Measurements from ENCODE around the gene UBE2O.

The UBE2O gene

GRCh38 chr17:76383546-76384221, 69.3 kb downstream of the UBE2O start:
- H3K9me3 ChIP-seq (ENCODE audit: control insufficient read depth, low read length): no peaks in the 10 kb centered on the region
- H3K36me3 ChIP-seq (ENCODE audit: control insufficient read depth, insufficient read depth, low read length): no peaks in the 10 kb centered on the region
- H3K27ac ChIP-seq (ENCODE audit: insufficient read depth, low read length, poor library complexity, severe bottlenecking): no peak overlapping the region
- DNase-seq: peak in 1 of 3 donors; percentile 13
- H3K27me3 ChIP-seq (replicated peaks; ENCODE audit: control insufficient read depth, insufficient read depth, low read length, poor library complexity, severe bottlenecking): no peaks in the 10 kb centered on the region
- peaks cover 24% of the 10 kb centered on the region for H3K4me1 ChIP-seq (ENCODE audit: control insufficient read depth, insufficient read depth, low read length, poor library complexity, severe bottlenecking)
- peak overlapping the region; percentile 72 for H3K4me3 ChIP-seq (ENCODE audit: insufficient read depth, low read depth, low read length, poor library complexity, severe bottlenecking)

DNA sequence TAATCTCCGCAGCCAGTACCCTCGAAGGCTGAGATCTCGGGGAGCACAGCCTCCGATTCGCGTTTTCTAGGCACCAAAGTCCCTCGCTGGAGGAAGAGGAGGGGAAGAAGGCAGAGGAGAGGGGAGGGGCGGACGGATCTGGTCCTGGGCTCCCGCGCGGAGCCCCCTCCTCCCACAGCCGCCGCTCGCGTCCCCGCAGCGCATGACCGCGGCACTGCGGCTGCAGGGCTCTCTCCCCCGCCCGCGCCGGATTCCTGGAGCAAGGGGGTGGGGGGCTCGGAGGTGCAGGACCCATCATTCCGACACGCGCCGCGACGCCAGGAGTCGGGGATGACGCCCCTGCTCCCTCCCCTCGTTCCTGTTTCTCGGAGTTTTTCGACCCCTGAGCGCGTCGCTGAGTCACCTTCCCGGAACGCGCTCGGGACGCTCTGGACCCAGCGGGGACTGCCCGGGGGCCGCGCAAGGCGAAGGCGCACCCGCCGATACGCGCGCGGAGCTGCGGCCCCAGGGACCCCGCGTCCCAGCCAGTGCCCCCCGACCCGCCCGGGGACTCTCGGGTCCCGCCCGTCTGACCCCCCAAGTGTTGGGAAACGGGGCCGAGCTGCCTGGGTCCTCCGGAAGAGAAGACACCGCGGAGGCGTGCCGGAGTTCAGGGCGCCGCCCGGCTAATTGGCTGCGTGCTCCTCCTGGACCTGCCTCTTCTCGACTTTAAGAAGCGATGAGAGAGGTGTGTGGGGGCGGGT, 70.0 kb downstream of the UBE2O start:
- H3K36me3 ChIP-seq (ENCODE audit: control insufficient read depth, insufficient read depth, low read length): no peaks in the 10 kb centered on the region
- peak in 2 of 3 donors; percentile 17 to 31 for DNase-seq
- H3K27ac ChIP-seq (ENCODE audit: insufficient read depth, low read length, poor library complexity, severe bottlenecking): no peak overlapping the region
- H3K4me3 ChIP-seq (ENCODE audit: insufficient read depth, low read depth, low read length, poor library complexity, severe bottlenecking): peak overlapping the region; percentile 72
- no peaks in the 10 kb centered on the region for H3K9me3 ChIP-seq (ENCODE audit: control insufficient read depth, low read length)
- no peaks in the 10 kb centered on the region for H3K27me3 ChIP-seq (replicated peaks; ENCODE audit: control insufficient read depth, insufficient read depth, low read length, poor library complexity, severe bottlenecking)
- peaks cover 24% of the 10 kb centered on the region for H3K4me1 ChIP-seq (ENCODE audit: control insufficient read depth, insufficient read depth, low read length, poor library complexity, severe bottlenecking)

- no peaks in the 10 kb centered on the region for H3K9me3 ChIP-seq (ENCODE audit: control insufficient read depth, low read length)
- H3K36me3 ChIP-seq (ENCODE audit: control insufficient read depth, insufficient read depth, low read length): no peaks in the 10 kb centered on the region
- H3K27ac ChIP-seq (ENCODE audit: insufficient read depth, low read length, poor library complexity, severe bottlenecking): no peak overlapping the region
- H3K27me3 ChIP-seq (replicated peaks; ENCODE audit: control insufficient read depth, insufficient read depth, low read length, poor library complexity, severe bottlenecking): no peaks in the 10 kb centered on the region
- H3K4me1 ChIP-seq (ENCODE audit: control insufficient read depth, insufficient read depth, low read length, poor library complexity, severe bottlenecking): peaks cover 24% of the 10 kb centered on the region
- H3K4me3 ChIP-seq (ENCODE audit: insufficient read depth, low read depth, low read length, poor library complexity, severe bottlenecking): peak overlapping the region; percentile 72
- DNase-seq: no peak
Measured at GRCh38 chr17:76382351-76382802, 70.6 kb downstream of the UBE2O start.

GRCh38 chr17:76381633-76382350, 71.2 kb downstream of the UBE2O start:
- Histone ChIP-seq H3K27me3 (replicated peaks; ENCODE audit: control insufficient read depth, insufficient read depth, low read length, poor library complexity, severe bottlenecking) (no peaks in the 10 kb centered on the region), H3K27ac (ENCODE audit: insufficient read depth, low read length, poor library complexity, severe bottlenecking) (no peak overlapping the region), H3K36me3 (ENCODE audit: control insufficient read depth, insufficient read depth, low read length) (no peaks in the 10 kb centered on the region), H3K4me1 (ENCODE audit: control insufficient read depth, insufficient read depth, low read length, poor library complexity, severe bottlenecking) (peaks cover 24% of the 10 kb centered on the region), H3K4me3 (ENCODE audit: insufficient read depth, low read depth, low read length, poor library complexity, severe bottlenecking) (no peak overlapping the region), H3K9me3 (ENCODE audit: control insufficient read depth, low read length) (no peaks in the 10 kb centered on the region)
- no peak for DNase-seq

DNA sequence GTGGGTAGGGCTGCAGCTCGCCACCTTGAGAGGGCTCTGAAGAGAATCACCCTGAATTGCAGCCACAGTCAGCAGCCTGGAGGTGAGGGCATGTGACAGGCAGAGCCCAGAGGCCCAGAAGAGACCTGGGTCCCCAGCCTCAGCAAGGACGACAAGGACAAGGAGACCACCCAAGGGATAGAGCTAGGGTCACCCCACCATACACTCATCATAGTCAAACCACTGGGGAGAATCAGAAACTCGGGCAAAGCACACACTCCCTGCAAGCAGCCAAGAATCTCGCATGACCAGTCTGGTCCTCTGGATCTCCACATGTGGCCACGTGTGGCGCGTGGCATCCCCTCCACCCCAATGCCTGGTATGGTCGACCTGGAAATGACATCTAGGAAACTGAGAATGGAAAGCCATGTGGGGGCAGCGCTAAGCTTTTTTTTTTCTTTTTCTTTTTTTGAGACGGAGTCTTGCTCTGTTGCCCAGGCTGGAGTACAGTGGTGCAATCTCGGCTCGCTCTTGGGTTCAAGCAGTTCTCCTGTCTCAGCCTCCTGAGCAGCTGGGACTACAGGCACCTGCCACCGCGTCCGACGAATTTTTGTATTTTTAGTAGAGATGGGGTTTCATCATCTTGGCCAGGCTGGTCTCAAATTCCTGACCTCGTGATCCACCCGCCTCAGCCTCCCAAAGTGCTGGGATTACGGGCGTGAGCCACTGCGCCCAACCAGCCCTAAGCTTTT, 73.1 kb downstream of the UBE2O start:
- Histone ChIP-seq H3K9me3 (ENCODE audit: control insufficient read depth, low read length) (no peaks in the 10 kb centered on the region), H3K27ac (ENCODE audit: insufficient read depth, low read length, poor library complexity, severe bottlenecking) (no peak overlapping the region), H3K36me3 (ENCODE audit: control insufficient read depth, insufficient read depth, low read length) (no peaks in the 10 kb centered on the region), H3K4me1 (ENCODE audit: control insufficient read depth, insufficient read depth, low read length, poor library complexity, severe bottlenecking) (peaks cover 12% of the 10 kb centered on the region), H3K27me3 (replicated peaks; ENCODE audit: control insufficient read depth, insufficient read depth, low read length, poor library complexity, severe bottlenecking) (no peaks in the 10 kb centered on the region), H3K4me3 (ENCODE audit: insufficient read depth, low read depth, low read length, poor library complexity, severe bottlenecking) (no peak overlapping the region)
- no peak for DNase-seq

DNA sequence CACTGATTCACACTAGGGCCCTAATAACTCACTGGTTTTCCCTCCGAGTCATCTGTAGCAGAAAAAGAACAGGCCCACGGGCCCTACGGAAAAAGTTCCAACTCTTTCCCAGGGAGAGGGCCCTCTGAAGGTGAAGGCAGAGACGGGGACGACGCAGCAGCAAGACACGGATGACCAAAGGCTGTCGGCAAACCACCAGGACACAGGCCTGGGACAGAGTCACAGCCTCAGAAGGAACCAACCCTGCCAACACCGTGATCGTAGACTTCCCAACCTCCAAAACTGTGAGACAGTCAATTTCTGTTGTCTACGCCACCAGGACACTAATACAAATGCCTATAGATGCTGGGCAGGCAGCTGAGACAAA, 73.7 kb downstream of the UBE2O start:
- no peak for DNase-seq
- H3K9me3 ChIP-seq (ENCODE audit: control insufficient read depth, low read length): no peaks in the 10 kb centered on the region
- no peaks in the 10 kb centered on the region for H3K36me3 ChIP-seq (ENCODE audit: control insufficient read depth, insufficient read depth, low read length)
- peaks cover 12% of the 10 kb centered on the region for H3K4me1 ChIP-seq (ENCODE audit: control insufficient read depth, insufficient read depth, low read length, poor library complexity, severe bottlenecking)
- H3K4me3 ChIP-seq (ENCODE audit: insufficient read depth, low read depth, low read length, poor library complexity, severe bottlenecking): no peak overlapping the region
- H3K27me3 ChIP-seq (replicated peaks; ENCODE audit: control insufficient read depth, insufficient read depth, low read length, poor library complexity, severe bottlenecking): no peaks in the 10 kb centered on the region
- H3K27ac ChIP-seq (ENCODE audit: insufficient read depth, low read length, poor library complexity, severe bottlenecking): no peak overlapping the region

DNA sequence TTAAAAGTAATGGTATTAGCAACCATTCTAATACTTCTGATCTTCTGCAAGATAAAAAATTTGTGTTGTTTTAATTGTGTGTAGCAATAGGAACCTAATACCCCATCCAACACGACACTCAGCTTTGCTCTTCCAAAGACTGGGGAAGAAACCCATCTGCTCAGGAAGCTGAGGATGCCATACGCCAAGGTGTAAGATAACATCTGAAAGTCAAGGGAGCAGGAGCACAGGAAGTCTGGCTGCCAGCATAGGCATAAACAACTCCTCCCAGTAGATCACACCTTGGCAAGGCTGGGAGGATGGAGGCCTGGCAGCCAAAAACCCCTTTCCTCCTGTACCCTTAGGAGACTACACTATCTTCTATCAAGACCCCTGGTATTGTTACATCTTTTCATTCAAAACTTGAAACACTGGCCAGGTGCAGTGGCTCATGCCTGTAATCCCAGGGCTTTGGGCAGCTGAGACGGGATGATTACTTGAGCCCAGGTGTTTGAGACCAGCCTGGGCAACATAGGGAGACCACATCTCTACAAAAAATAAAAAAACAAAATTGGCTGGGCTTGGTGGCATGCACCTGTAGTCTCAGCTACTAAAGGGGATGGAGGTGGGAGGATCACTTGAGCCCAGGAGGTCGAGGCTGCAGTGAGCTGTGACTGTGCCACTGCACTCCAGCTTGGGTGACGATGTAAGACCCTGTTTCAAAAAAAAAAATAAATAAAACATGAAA, 74.2 kb downstream of the UBE2O start:
- H3K9me3 ChIP-seq (ENCODE audit: control insufficient read depth, low read length): no peaks in the 10 kb centered on the region
- H3K27ac ChIP-seq (ENCODE audit: insufficient read depth, low read length, poor library complexity, severe bottlenecking): no peak overlapping the region
- H3K4me1 ChIP-seq (ENCODE audit: control insufficient read depth, insufficient read depth, low read length, poor library complexity, severe bottlenecking): peaks cover 9% of the 10 kb centered on the region
- no peaks in the 10 kb centered on the region for H3K36me3 ChIP-seq (ENCODE audit: control insufficient read depth, insufficient read depth, low read length)
- no peak for DNase-seq
- no peak overlapping the region for H3K4me3 ChIP-seq (ENCODE audit: insufficient read depth, low read depth, low read length, poor library complexity, severe bottlenecking)
- H3K27me3 ChIP-seq (replicated peaks; ENCODE audit: control insufficient read depth, insufficient read depth, low read length, poor library complexity, severe bottlenecking): no peaks in the 10 kb centered on the region

GRCh38 chr17:76376318-76377133, 76.4 kb downstream of the UBE2O start:
- DNase-seq: no peak
- Histone ChIP-seq H3K9me3 (ENCODE audit: control insufficient read depth, low read length) (no peaks in the 10 kb centered on the region), H3K4me1 (ENCODE audit: control insufficient read depth, insufficient read depth, low read length, poor library complexity, severe bottlenecking) (no peaks in the 10 kb centered on the region), H3K4me3 (ENCODE audit: insufficient read depth, low read depth, low read length, poor library complexity, severe bottlenecking) (no peak overlapping the region), H3K36me3 (ENCODE audit: control insufficient read depth, insufficient read depth, low read length) (no peaks in the 10 kb centered on the region), H3K27ac (ENCODE audit: insufficient read depth, low read length, poor library complexity, severe bottlenecking) (no peak overlapping the region), H3K27me3 (replicated peaks; ENCODE audit: control insufficient read depth, insufficient read depth, low read length, poor library complexity, severe bottlenecking) (no peaks in the 10 kb centered on the region)

Measured in effector memory CD4-positive, alpha-beta T cell (primary cell).